Smooth muscle cell of the pulmonary artery (primary cell): ENCODE data around the gene STXBP1. TPM values are rescaled to one million over a fixed set of nuclear protein-coding genes. Genes with fewer than 3 reads are reported as not detected.

ENCODE experiments used
- total RNA-seq: library from RNA; depleted of rRNA; stranded (reverse); fragments of >200 nt; gene quantifications from 2 replicates; pipeline ENCODE4 v1.2.3, GENCODE V29; 2014

STXBP1 gene
- total RNA-seq, result 43.6 and 46.2 TPM in 2 replicates

GRCh38 chr9:127611899-127612790 is at the start of gene STXBP1:
Gene STXBP1, plus strand, starts transcription at chr9:127612277. Its CDS starts 127 bp downstream, at chr9:127612404.

GRCh38 chr9:127706836-127707241 is 94.8 kb downstream of the STXBP1 start, which contains the start of gene CFAP157:
Gene CFAP157, plus strand, starts transcription at chr9:127706988. Its CDS starts 44 bp downstream, at chr9:127707032.

DNA sequence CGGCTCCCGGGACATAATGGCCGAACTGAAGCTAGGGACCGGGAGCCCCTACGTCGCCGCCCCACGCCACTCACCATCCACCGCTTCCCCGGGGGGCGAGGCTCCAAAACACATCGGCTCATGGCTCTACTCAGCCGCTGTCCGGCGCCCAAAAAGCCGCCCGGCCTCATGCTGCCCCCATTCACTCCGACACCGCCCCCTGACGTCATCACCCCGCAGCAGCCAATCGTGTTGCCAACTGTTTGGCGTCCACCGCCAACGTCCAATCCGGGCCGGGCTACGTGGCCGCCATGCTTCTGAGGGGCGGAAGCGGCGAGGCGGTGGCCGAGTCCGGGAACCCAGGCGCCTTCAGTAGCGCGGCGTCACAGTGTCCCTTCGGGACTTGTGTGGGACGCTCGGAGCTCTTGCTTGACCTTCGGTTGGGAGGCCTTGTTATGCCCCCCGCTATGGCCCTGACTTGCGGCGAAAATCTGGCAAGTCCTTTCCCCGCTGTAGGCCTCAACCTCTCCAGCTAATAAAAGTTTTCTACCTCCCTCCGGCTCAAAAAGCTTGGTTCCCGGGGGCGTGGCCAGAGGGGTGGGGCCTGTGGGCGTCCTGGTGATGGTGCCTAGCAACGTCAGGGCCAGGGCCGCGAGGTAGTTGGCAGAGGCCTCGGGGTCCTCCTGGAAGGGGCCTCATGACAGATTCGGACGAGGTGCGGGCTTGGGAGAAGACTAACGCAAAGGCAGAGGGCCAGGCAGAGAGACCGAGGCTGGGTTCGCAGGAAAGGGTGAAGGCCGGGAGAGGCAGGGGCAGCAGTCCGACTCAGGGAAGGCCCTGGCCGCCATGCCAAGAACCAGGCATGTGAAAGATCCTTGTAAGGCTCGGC is 103.6 kb downstream of the STXBP1 start, which contains the start of the genes PTRH1 and TTC16:
TSS of gene PTRH1 (minus strand) at position 194 of the 868 bp plus-strand sequence. CDS start at position 170, 24 bp downstream.
TSS of gene TTC16 (plus strand) at position 610 of the 868 bp plus-strand sequence. CDS start at position 677, 67 bp downstream.

DNA sequence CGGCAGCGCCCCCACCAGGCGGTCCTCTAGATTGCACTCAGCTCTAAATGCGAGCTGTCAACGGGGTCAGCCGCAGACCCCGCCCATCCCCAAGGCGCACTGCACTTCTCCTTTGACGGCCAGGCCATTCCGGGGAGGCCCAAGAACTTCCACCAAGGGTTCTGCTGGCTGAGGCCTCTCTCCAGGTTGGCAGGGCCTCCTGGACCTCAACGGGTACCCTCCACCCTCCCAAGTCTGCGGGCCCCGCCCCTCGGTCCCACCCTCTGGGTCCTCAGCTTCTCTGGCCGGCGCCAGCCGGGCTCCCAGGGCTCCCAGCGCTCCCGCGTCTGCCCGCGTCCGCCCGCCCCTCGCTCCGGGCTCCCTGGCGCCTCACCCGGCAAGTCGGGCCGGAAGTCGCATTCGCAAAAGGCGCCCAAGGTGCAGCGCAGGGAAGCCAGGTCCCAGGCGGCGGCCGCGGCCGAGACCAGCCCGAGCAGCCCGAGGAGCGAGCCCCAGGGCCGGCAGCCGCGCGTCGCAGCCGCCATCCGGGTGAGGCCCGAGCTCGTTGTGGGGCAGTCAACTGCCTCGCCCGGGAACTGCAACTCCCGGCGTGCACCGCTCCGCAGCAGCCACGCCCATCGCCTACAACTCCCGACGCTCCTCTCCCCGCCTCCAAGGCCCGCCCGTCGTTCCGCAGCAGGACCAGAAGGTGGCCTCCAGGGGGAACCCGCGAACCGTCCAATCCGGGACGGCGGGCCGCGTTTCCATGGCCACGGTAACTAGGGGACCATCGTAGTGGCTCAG is 122.9 kb downstream of the STXBP1 start, which contains the start of gene TOR2A:
TSS of gene TOR2A (minus strand) at position 548 of the 783 bp plus-strand sequence. CDS start at position 524, 24 bp downstream.

Other genes starting within 250 kb of the STXBP1 start
- 8.9 and 9.3 TPM in 2 replicates for gene SLC2A8, start 215.1 kb upstream of the STXBP1 start, total RNA-seq
- gene ZNF79, start 187.9 kb upstream of the STXBP1 start, total RNA-seq, result 8.6 and 11.6 TPM in 2 replicates
- 754 and 768 TPM in 2 replicates for gene RPL12, start 160.9 kb upstream of the STXBP1 start, total RNA-seq
- gene LRSAM1, start 160.8 kb upstream of the STXBP1 start, total RNA-seq, result 16.0 and 16.9 TPM in 2 replicates
- gene CFAP157, start 94.7 kb downstream of the STXBP1 start, total RNA-seq, result not detected in 2 replicates
- gene PTRH1, start 103.4 kb downstream of the STXBP1 start, total RNA-seq, result 10.7 and 17.3 TPM in 2 replicates
- gene TTC16, start 103.8 kb downstream of the STXBP1 start, total RNA-seq, result 0.07 TPM in 1 of 2 replicates, not detected in the other
- gene TOR2A, start 123.0 kb downstream of the STXBP1 start, total RNA-seq, result 3.5 and 3.8 TPM in 2 replicates
- 0.10 and 2.2 TPM in 2 replicates for gene SH2D3C, start 166.4 kb downstream of the STXBP1 start, total RNA-seq
- gene CDK9, start 173.8 kb downstream of the STXBP1 start, total RNA-seq, result 43.9 and 45.2 TPM in 2 replicates
- gene FPGS, start 190.6 kb downstream of the STXBP1 start, total RNA-seq, result 59.7 and 99.0 TPM in 2 replicates
- gene ENG, start 242.4 kb downstream of the STXBP1 start, total RNA-seq, result 95.5 and 100 TPM in 2 replicates